Fibroblast of the aortic adventitia (primary cell): ENCODE data around the gene SLCO4A1. TPM values are rescaled to one million over a fixed set of nuclear protein-coding genes. Genes with fewer than 3 reads are reported as not detected.

Experiments used
- DNase-seq: peaks from one replicate; pipeline ENCODE4 v3.0.0-alpha.2; 2010; ENCODE audit warnings: low read depth
- H3K4me3 ChIP-seq: 2 replicates; pipeline ENCODE4 v1.5.1; 2011; ENCODE audit warnings: low read depth, mild to moderate bottlenecking, control low read depth, low read length, moderate library complexity
- CTCF ChIP-seq: IDR thresholded peaks from 2 replicates; pipeline ENCODE4 v1.5.1; 2011; ENCODE audit warnings: mild to moderate bottlenecking, low read length, control low read depth, inconsistent platforms; ENCODE audit not compliant: insufficient read depth
- total RNA-seq: library from RNA; depleted of rRNA; stranded (reverse); fragments of >200 nt; gene quantifications from 2 replicates; pipeline ENCODE4 v1.2.3, GENCODE V29; 2012; ENCODE audit warnings: low replicate concordance

SLCO4A1 gene
- total RNA-seq, 1 donor, result 0.72 TPM

- no peak for DNase-seq
- no peak for TF ChIP-seq CTCF
Observed at GRCh38 chr20:62696989-62697388, 54.7 kb downstream of the SLCO4A1 start.

GRCh38 chr20:62697468-62697912 is 55.2 kb downstream of the SLCO4A1 start:
- H3K4me3 ChIP-seq, result no peak overlapping the region
- no peak for TF ChIP-seq CTCF
- DNase-seq, result no peak

More at GRCh38 chr20:62696989-62697388, 54.7 kb downstream of the SLCO4A1 start:
- H3K4me3 ChIP-seq, result no peak overlapping the region

GRCh38 chr20:62698231-62698630 is 55.9 kb downstream of the SLCO4A1 start:
- no peak for DNase-seq
- TF ChIP-seq CTCF, result no peak
- no peak overlapping the region for H3K4me3 ChIP-seq

- H3K4me3 ChIP-seq, result no peak overlapping the region
- no peak for TF ChIP-seq CTCF
- DNase-seq, result no peak
Observed at GRCh38 chr20:62699296-62699695, 57.0 kb downstream of the SLCO4A1 start.

- no peak overlapping the region for H3K4me3 ChIP-seq
- no peak for TF ChIP-seq CTCF
- DNase-seq, result no peak
Observed at GRCh38 chr20:62699741-62700140, 57.4 kb downstream of the SLCO4A1 start.

GRCh38 chr20:62700261-62700930 is 58.1 kb downstream of the SLCO4A1 start:
- no peak for DNase-seq
- H3K4me3 ChIP-seq, result no peak overlapping the region
- TF ChIP-seq CTCF, result no peak
